Upper lobe of left lung (tissue), 6 donors: ENCODE measurements around the gene RNF224. TPM values are rescaled to one million over a fixed set of nuclear protein-coding genes. Genes with fewer than 3 reads are reported as not detected.

Experiments used
- ATAC-seq, 2 donors: fragments of 200-7000 bp; cut with Tn5 transposase; one replicate each; pipeline ENCODE4 v1.9.1; 2022; ENCODE audit warnings: mild to moderate bottlenecking in 2 of 2, moderate library complexity in 2 of 2; ENCODE audit not compliant: low FRiP score in 2 of 2
- DNase-seq, 2 donors: peaks; one replicate each; pipeline ENCODE4 v3.0.0-alpha.2; 2019 to 2020
- H3K27ac ChIP-seq, 4 donors: fragments of 200-600 bp; sonication (generic); one replicate each; pipeline ENCODE4 v1.5.1; 2016 to 2019
- H3K27me3 ChIP-seq, 4 donors: fragments of 200-600 bp; sonication (generic); one replicate each; pipeline ENCODE4 v1.5.1; 2017 to 2019
- H3K36me3 ChIP-seq, 4 donors: fragments of 200-600 bp; sonication (generic); one replicate each; pipeline ENCODE4 v1.5.1; 2016 to 2019
- H3K4me1 ChIP-seq, 4 donors: fragments of 200-600 bp; sonication (generic); one replicate each; pipeline ENCODE4 v1.5.1; 2018 to 2019
- H3K4me3 ChIP-seq, 4 donors: fragments of 200-600 bp; sonication (generic); one replicate each; pipeline ENCODE4 v1.5.1; 2017 to 2019; ENCODE audit warnings: mild to moderate bottlenecking in 2 of 4, moderate library complexity in 1 of 4
- H3K9me3 ChIP-seq, 4 donors: fragments of 200-600 bp; sonication (generic); one replicate each; pipeline ENCODE4 v1.5.1; 2018 to 2019
- CTCF ChIP-seq, 6 experiments: fragments of 450-650 bp in 4 of 6; fragments of 200-600 bp in 2 of 6; sonication (generic) in 2 of 6; IDR thresholded peaks; one replicate each; pipeline ENCODE4 v1.5.1; 2016 to 2019; ENCODE audit warnings: antibody characterized with exemption in 6 of 6
- EP300 ChIP-seq, 4 donors: sonication (generic); formaldehyde crosslinking; IDR thresholded peaks; one replicate each; pipeline ENCODE4 v1.5.1; 2017; ENCODE audit warnings: antibody characterized with exemption in 4 of 4, control low read depth in 2 of 4
- POLR2A ChIP-seq, 4 donors: fragments of 450-650 bp; IDR thresholded peaks; one replicate each; pipeline ENCODE4 v1.5.1; 2016 to 2017; ENCODE audit warnings: antibody characterized with exemption in 4 of 4, mild to moderate bottlenecking in 2 of 4
- POLR2AphosphoS5 ChIP-seq, 2 donors: sonication (generic); formaldehyde crosslinking; IDR thresholded peaks; one replicate each; pipeline ENCODE4 v1.5.1; 2017; ENCODE audit warnings: antibody characterized with exemption in 2 of 2
- WGBS, 2 donors: methylation state at CpG; one replicate each; pipeline ENCODE4 v1.1.5; 2017 to 2018; 5-methylcytosine and 5-hydroxymethylcytosine counted together
- total RNA-seq, 6 donors: library from RNA; depleted of rRNA in 4 of 6; stranded (reverse); fragments of >200 nt in 4 of 6; gene quantifications; one replicate each; pipeline versions ENCODE4 v1.1.0 to v1.2.1, GENCODE V29; 2016 to 2021
- donor health status: DM: no; HTN: no; CAD: no; lungs with moderate emphysema.
- donor health status: DM: no; HTN: yes; CAD: no; lungs with severe emphysema.

The RNF224 gene
- total RNA-seq, 6 donors from 2014 or later, result 0.46 to 0.59 (median 0.57) TPM; not detected in 3

GRCh38 chr9:137180491-137180890 is 46.8 kb upstream of the RNF224 start:
- Histone ChIP-seq H3K9me3 (no peaks in the 10 kb centered on the region), H3K27me3 (no peaks in the 10 kb centered on the region), H3K36me3 (peaks cover 31 to 81% (median 74%) of the 10 kb centered on the region in 4 donors), H3K4me1 (peaks cover 0 to 5% (median 0%) of the 10 kb centered on the region in 4 donors), H3K27ac (no peak overlapping the region), H3K4me3 (no peak overlapping the region)
- ATAC-seq, result no peak
- TF ChIP-seq CTCF (IDR thresholded peaks at IDR 0.05), result no peak
- TF ChIP-seq POLR2AphosphoS5 (IDR thresholded peaks at IDR 0.05), result no peak
- no peak for TF ChIP-seq POLR2A (IDR thresholded peaks at IDR 0.05)
- no peak for TF ChIP-seq EP300 (IDR thresholded peaks at IDR 0.05)
- DNase-seq, result peak in 1 of 2 donors; percentile 76
- WGBS, 2 donors, result 94 to 100% methylated on average over 6 to 7 of the region's 20 CpGs

- ATAC-seq, result no peak
- WGBS, 2 donors, result 89 to 95% methylated on average over 9 to 20 of the region's 22 CpGs
- Histone ChIP-seq H3K27ac (no peak overlapping the region), H3K4me3 (no peak overlapping the region), H3K9me3 (no peaks in the 10 kb centered on the region), H3K36me3 (peaks cover 31 to 92% (median 84%) of the 10 kb centered on the region in 4 donors), H3K27me3 (no peaks in the 10 kb centered on the region), H3K4me1 (peaks cover 6 to 17% (median 8%) of the 10 kb centered on the region in 4 donors)
- TF ChIP-seq POLR2A (IDR thresholded peaks at IDR 0.05), result no peak
- TF ChIP-seq POLR2AphosphoS5 (IDR thresholded peaks at IDR 0.05), result no peak
- no peak for TF ChIP-seq EP300 (IDR thresholded peaks at IDR 0.05)
- no peak for TF ChIP-seq CTCF (IDR thresholded peaks at IDR 0.05)
- peak in 1 of 2 donors; percentile 78 for DNase-seq
Measured at GRCh38 chr9:137181680-137182079, 45.6 kb upstream of the RNF224 start.

- TF ChIP-seq POLR2A (IDR thresholded peaks at IDR 0.05) (no peak), POLR2AphosphoS5 (IDR thresholded peaks at IDR 0.05) (no peak), CTCF (IDR thresholded peaks at IDR 0.05) (no peak), EP300 (IDR thresholded peaks at IDR 0.05) (no peak)
- no peaks in the 10 kb centered on the region for H3K9me3 ChIP-seq
- H3K36me3 ChIP-seq, result peaks cover 31 to 96% (median 82%) of the 10 kb centered on the region in 4 donors
- no peak for ATAC-seq
- H3K27me3 ChIP-seq, result no peaks in the 10 kb centered on the region
- DNase-seq, result peak in 1 of 2 donors; percentile 63
- H3K4me3 ChIP-seq, result no peak overlapping the region
- no peak overlapping the region for H3K27ac ChIP-seq
- WGBS, 2 donors, result 82 to 95% methylated on average over 5 to 16 of the region's 17 CpGs
- peaks cover 17 to 28% (median 19%) of the 10 kb centered on the region in 4 donors for H3K4me1 ChIP-seq
Measured at GRCh38 chr9:137182836-137183235, 44.5 kb upstream of the RNF224 start.

GRCh38 chr9:137183980-137184595 is 43.2 kb upstream of the RNF224 start:
- 93 to 94% methylated on average over 22 to 27 of the region's 27 CpGs for WGBS, 2 donors
- no peak for TF ChIP-seq CTCF (IDR thresholded peaks at IDR 0.05)
- no peak for TF ChIP-seq EP300 (IDR thresholded peaks at IDR 0.05)
- no peak for TF ChIP-seq POLR2A (IDR thresholded peaks at IDR 0.05)
- no peak for TF ChIP-seq POLR2AphosphoS5 (IDR thresholded peaks at IDR 0.05)
- Histone ChIP-seq H3K4me1 (peaks cover 19 to 33% (median 20%) of the 10 kb centered on the region in 4 donors), H3K4me3 (no peak overlapping the region), H3K9me3 (no peaks in the 10 kb centered on the region), H3K36me3 (peaks cover 31 to 83% (median 72%) of the 10 kb centered on the region in 4 donors), H3K27ac (no peak overlapping the region), H3K27me3 (no peaks in the 10 kb centered on the region)
- ATAC-seq (no peak), DNase-seq (peak in 1 of 2 donors; percentile 66)
